IPS-11a (cell line): Measurements from ENCODE around the gene SERPIND1.
"Not testable (repeated sequence)": the region's sequence is repeated elsewhere in the genome, so short reads cannot be mapped to it uniquely, and the experiment has no call there.

ENCODE experiments used
- H3K4me3 ChIP-seq: one replicate; pipeline ENCODE4 v1.5.1; 2013; ENCODE audit warnings: low read depth, low read length, control low read depth

The SERPIND1 gene

GRCh38 chr22:20811171-20811570 is 37.3 kb downstream of the SERPIND1 start:
- no peak overlapping the region for H3K4me3 ChIP-seq

GRCh38 chr22:20811971-20812660 is 38.2 kb downstream of the SERPIND1 start:
- H3K4me3 ChIP-seq = no peak overlapping the region

- no peak overlapping the region for H3K4me3 ChIP-seq
These were observed 39.1 kb downstream of the SERPIND1 start for GRCh38 chr22:20813056-20813455.

GRCh38 chr22:20814221-20814808 is 40.4 kb downstream of the SERPIND1 start:
- no peak overlapping the region for H3K4me3 ChIP-seq

GRCh38 chr22:20815477-20816050 is 41.7 kb downstream of the SERPIND1 start:
- H3K4me3 ChIP-seq = no peak overlapping the region

- H3K4me3 ChIP-seq = no peak overlapping the region
These were observed 42.6 kb downstream of the SERPIND1 start for GRCh38 chr22:20816559-20816958.

- H3K4me3 ChIP-seq = no peak overlapping the region
These were observed 44.6 kb downstream of the SERPIND1 start for GRCh38 chr22:20818471-20818870.

- H3K4me3 ChIP-seq = no peak overlapping the region
These were observed 45.6 kb downstream of the SERPIND1 start for GRCh38 chr22:20819471-20819870.

- not testable (repeated sequence) for H3K4me3 ChIP-seq
These were observed 47.9 kb downstream of the SERPIND1 start for GRCh38 chr22:20821717-20822239.

- H3K4me3 ChIP-seq = no peak overlapping the region
These were observed 48.3 kb downstream of the SERPIND1 start for GRCh38 chr22:20822240-20822639.

GRCh38 chr22:20823264-20823663 is 49.4 kb downstream of the SERPIND1 start:
- no peak overlapping the region for H3K4me3 ChIP-seq

GRCh38 chr22:20825216-20825615 is 51.3 kb downstream of the SERPIND1 start:
- H3K4me3 ChIP-seq = not testable (repeated sequence)

GRCh38 chr22:20825624-20826023 is 51.7 kb downstream of the SERPIND1 start:
- no peak overlapping the region for H3K4me3 ChIP-seq

- H3K4me3 ChIP-seq = not testable (repeated sequence)
These were observed 52.6 kb downstream of the SERPIND1 start for GRCh38 chr22:20826373-20827152.

- H3K4me3 ChIP-seq = no peak overlapping the region
These were observed 55.7 kb downstream of the SERPIND1 start for GRCh38 chr22:20829491-20830134.

GRCh38 chr22:20833225-20833665 is 59.3 kb downstream of the SERPIND1 start:
- no peak overlapping the region for H3K4me3 ChIP-seq

GRCh38 chr22:20834206-20834605 is 60.3 kb downstream of the SERPIND1 start:
- no peak overlapping the region for H3K4me3 ChIP-seq

- H3K4me3 ChIP-seq = no peak overlapping the region
These were observed 60.8 kb downstream of the SERPIND1 start for GRCh38 chr22:20834725-20835124.
